Measurements from ENCODE around the gene DIAPH3. TPM values are rescaled to one million over a fixed set of nuclear protein-coding genes. Genes with fewer than 3 reads are reported as not detected.
"Not testable (repeated sequence)": the region's sequence is repeated elsewhere in the genome, so short reads cannot be mapped to it uniquely, and the experiment has no call there.

The DIAPH3 gene
- total RNA-seq, 2 experiments from 2014 or later, result 0.08 to 0.11 TPM

DNA sequence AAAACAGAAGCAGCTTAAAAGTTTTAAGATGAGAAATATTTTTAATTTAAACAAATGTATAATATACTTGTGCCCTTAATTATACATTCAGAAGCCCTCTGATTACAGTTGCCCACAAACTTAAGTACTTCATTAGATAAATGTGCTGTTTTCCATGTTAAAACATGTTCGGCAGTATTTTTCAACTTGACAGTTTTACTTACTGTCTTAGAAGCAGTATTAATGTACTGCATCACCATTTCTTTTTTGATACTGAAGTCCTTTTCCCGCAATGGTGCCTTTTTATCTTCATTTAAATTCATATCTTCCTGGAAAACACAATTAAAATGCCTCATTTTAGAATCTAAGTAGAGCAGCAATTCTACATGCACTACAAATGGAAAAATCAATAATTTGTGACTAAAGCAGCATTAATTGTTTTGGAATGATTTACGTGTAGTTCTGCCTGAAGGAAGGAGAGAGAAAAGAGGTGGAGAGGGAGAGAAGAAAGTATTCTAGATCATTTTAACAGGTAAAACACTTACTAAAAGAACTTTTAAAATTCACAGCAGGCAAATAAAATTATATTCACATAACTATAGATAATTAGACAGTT, 70.2 kb downstream of the DIAPH3 start:
- DNase-seq, result no peak
- Mint-ChIP-seq H3K27me3 (no peaks in the 10 kb centered on the region), H3K36me3 (ENCODE audit: low read depth) (no peaks in the 10 kb centered on the region), H3K27ac (no peak overlapping the region), H3K4me3 (no peak overlapping the region), H3K9me3 (no peaks in the 10 kb centered on the region), H3K4me1 (ENCODE audit: low read depth) (no peaks in the 10 kb centered on the region)
- Histone ChIP-seq H3K27me3 (ENCODE audit: control insufficient read depth in 1 of 2, insufficient read depth in 2 of 2, low read length in 2 of 2) (no peaks in the 10 kb centered on the region), H3K4me1 (ENCODE audit: insufficient read depth, low read length) (no peaks in the 10 kb centered on the region), H3K4me3 (ENCODE audit: low read length) (no peak overlapping the region), H3K27ac (ENCODE audit: low read depth in 1 of 2, low read length in 2 of 2) (no peak overlapping the region), H3K9me3 (ENCODE audit: control insufficient read depth in 1 of 2, insufficient read depth in 1 of 2, low read length in 2 of 2) (no peaks in the 10 kb centered on the region), H3K36me3 (ENCODE audit: insufficient read depth, low read length) (no peaks in the 10 kb centered on the region)
- POLR2A ChIA-PET, result no interaction called here
- TF ChIP-seq, protein P1, sequence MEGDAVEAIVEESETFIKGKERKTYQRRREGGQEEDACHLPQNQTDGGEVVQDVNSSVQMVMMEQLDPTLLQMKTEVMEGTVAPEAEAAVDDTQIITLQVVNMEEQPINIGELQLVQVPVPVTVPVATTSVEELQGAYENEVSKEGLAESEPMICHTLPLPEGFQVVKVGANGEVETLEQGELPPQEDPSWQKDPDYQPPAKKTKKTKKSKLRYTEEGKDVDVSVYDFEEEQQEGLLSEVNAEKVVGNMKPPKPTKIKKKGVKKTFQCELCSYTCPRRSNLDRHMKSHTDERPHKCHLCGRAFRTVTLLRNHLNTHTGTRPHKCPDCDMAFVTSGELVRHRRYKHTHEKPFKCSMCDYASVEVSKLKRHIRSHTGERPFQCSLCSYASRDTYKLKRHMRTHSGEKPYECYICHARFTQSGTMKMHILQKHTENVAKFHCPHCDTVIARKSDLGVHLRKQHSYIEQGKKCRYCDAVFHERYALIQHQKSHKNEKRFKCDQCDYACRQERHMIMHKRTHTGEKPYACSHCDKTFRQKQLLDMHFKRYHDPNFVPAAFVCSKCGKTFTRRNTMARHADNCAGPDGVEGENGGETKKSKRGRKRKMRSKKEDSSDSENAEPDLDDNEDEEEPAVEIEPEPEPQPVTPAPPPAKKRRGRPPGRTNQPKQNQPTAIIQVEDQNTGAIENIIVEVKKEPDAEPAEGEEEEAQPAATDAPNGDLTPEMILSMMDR (IDR thresholded peaks at IDR 0.05), result no peak
- CTCF ChIA-PET, result no interaction called here
- ATAC-seq (ENCODE audit: poor library complexity), result no peak
- intact Hi-C loops (cut with DNase I, micrococcal nuclease), result no loop called here

DNA sequence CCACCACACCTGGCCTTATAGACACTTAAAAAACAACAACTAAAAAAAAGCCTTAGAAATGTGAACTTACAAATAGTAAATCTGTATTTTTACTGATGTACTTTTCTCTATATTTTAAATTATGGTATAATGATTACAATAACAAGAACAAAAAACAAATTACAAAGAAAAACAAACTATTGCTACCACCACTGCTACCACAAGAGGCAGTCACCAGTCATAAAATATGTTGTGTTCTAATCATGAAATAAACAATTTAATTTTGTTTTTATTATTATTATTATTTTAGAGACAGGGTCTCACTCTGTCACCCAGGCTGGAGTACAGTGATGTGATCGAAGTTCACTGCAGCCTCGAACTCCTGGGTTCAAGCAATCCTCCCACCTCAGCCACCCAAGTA, 72.2 kb downstream of the DIAPH3 start:
- intact Hi-C loops (cut with DNase I, micrococcal nuclease), result no loop called here
- ChIA-PET POLR2A (no interaction called here), CTCF (interaction anchor here (1.3 kb wide), 1 partner anchor 18 kb away, joined by 4 read pairs; no protein-coding TSS in a partner anchor)
- no peak overlapping the region for H3K27ac ChIP-seq (ENCODE audit: low read depth in 1 of 2, low read length in 2 of 2)
- H3K4me1 Mint-ChIP-seq (ENCODE audit: low read depth), result no peaks in the 10 kb centered on the region
- no peaks in the 10 kb centered on the region for H3K36me3 Mint-ChIP-seq (ENCODE audit: low read depth)
- DNase-seq (no peak), ATAC-seq (ENCODE audit: poor library complexity) (no peak)
- H3K9me3 Mint-ChIP-seq, result no peaks in the 10 kb centered on the region
- H3K36me3 ChIP-seq (ENCODE audit: insufficient read depth, low read length), result no peaks in the 10 kb centered on the region
- H3K27me3 ChIP-seq (ENCODE audit: control insufficient read depth in 1 of 2, insufficient read depth in 2 of 2, low read length in 2 of 2), result no peaks in the 10 kb centered on the region
- no peak overlapping the region for H3K4me3 ChIP-seq (ENCODE audit: low read length)
- no peaks in the 10 kb centered on the region for H3K9me3 ChIP-seq (ENCODE audit: control insufficient read depth in 1 of 2, insufficient read depth in 1 of 2, low read length in 2 of 2)
- H3K4me1 ChIP-seq (ENCODE audit: insufficient read depth, low read length), result no peaks in the 10 kb centered on the region
- H3K27ac Mint-ChIP-seq, result no peak overlapping the region
- no peaks in the 10 kb centered on the region for H3K27me3 Mint-ChIP-seq
- H3K4me3 Mint-ChIP-seq, result no peak overlapping the region
- TF ChIP-seq, protein P1 (IDR thresholded peaks at IDR 0.05), result no peak

DNA sequence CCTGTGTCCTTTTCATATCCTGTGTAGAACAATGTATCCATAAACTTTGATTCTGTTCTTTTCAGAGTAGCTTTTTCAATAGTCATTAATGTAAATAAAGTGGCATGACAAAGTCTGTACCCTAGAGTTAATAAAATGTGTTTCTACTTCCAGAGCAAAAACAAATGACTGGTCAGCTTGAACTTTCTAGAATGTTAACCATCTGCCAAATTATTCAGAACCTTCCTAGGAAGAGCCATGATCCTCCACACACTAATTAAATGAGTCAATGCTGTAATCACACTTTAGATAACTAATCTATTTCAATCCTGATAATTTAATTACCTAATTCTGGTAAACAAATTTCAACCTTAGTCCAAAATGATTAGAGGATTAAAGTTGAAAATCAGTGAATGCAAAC, 73.2 kb downstream of the DIAPH3 start:
- ATAC-seq (ENCODE audit: poor library complexity) (no peak), DNase-seq (no peak)
- no peak overlapping the region for H3K4me3 ChIP-seq (ENCODE audit: low read length)
- Mint-ChIP-seq H3K36me3 (ENCODE audit: low read depth) (no peaks in the 10 kb centered on the region), H3K4me1 (ENCODE audit: low read depth) (no peaks in the 10 kb centered on the region), H3K9me3 (no peaks in the 10 kb centered on the region), H3K4me3 (no peak overlapping the region), H3K27ac (no peak overlapping the region), H3K27me3 (no peaks in the 10 kb centered on the region)
- H3K27ac ChIP-seq (ENCODE audit: low read depth in 1 of 2, low read length in 2 of 2), result no peak overlapping the region
- H3K9me3 ChIP-seq (ENCODE audit: control insufficient read depth in 1 of 2, insufficient read depth in 1 of 2, low read length in 2 of 2), result no peaks in the 10 kb centered on the region
- intact Hi-C loops (cut with DNase I, micrococcal nuclease), result no loop called here
- no peaks in the 10 kb centered on the region for H3K27me3 ChIP-seq (ENCODE audit: control insufficient read depth in 1 of 2, insufficient read depth in 2 of 2, low read length in 2 of 2)
- ChIA-PET POLR2A (no interaction called here), CTCF (no interaction called here)
- no peaks in the 10 kb centered on the region for H3K36me3 ChIP-seq (ENCODE audit: insufficient read depth, low read length)
- no peaks in the 10 kb centered on the region for H3K4me1 ChIP-seq (ENCODE audit: insufficient read depth, low read length)
- TF ChIP-seq, protein P1 (IDR thresholded peaks at IDR 0.05), result no peak

DNA sequence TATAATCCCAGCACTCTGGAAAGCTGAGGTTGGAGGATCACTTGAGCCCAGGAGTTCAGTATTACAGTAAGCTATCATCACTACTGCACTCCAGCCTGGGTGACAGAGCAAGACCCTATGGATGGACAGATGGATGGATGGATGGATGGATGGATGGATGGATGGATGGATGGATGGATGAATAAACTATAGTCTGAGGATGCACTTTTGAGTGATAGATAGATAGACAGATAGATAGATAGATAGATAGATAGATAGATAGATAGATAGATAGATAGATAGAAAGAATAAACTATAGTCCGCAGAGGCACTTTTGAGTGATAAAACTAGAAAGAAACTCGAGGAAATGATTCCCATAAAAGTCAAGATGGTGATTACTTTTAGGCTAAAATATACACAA, 79.9 kb downstream of the DIAPH3 start:
- H3K27me3 ChIP-seq (ENCODE audit: control insufficient read depth in 1 of 2, insufficient read depth in 2 of 2, low read length in 2 of 2); H3K4me1 Mint-ChIP-seq (ENCODE audit: low read depth); H3K27ac ChIP-seq (ENCODE audit: low read depth in 1 of 2, low read length in 2 of 2); H3K27ac Mint-ChIP-seq; H3K4me3 ChIP-seq (ENCODE audit: low read length); DNase-seq; H3K36me3 Mint-ChIP-seq (ENCODE audit: low read depth); H3K4me1 ChIP-seq (ENCODE audit: insufficient read depth, low read length); H3K4me3 Mint-ChIP-seq; intact Hi-C loops (cut with DNase I, micrococcal nuclease); H3K9me3 ChIP-seq (ENCODE audit: control insufficient read depth in 1 of 2, insufficient read depth in 1 of 2, low read length in 2 of 2); ATAC-seq (ENCODE audit: poor library complexity); H3K27me3 Mint-ChIP-seq; CTCF ChIA-PET; H3K9me3 Mint-ChIP-seq; H3K36me3 ChIP-seq (ENCODE audit: insufficient read depth, low read length); POLR2A ChIA-PET: not testable (repeated sequence)

Measured in CD4-positive, alpha-beta T cell (primary cell).